Uterus (tissue), 4 donors: Measurements from ENCODE around the gene FAM240B. TPM values are rescaled to one million over a fixed set of nuclear protein-coding genes. Genes with fewer than 3 reads are reported as not detected.

Source experiments
- DNase-seq, 2 donors: peaks; one replicate each; pipeline ENCODE4 v3.0.0-alpha.2; 2019 to 2020
- H3K27ac ChIP-seq, 2 donors: fragments of 200-600 bp; sonication (generic); 1 replicate in 1 of 2; 2 replicates in 1 of 2; pipeline ENCODE4 v1.5.1; 2016 to 2018
- H3K27me3 ChIP-seq, 2 donors: fragments of 200-600 bp; sonication (generic); one replicate each; pipeline ENCODE4 v1.5.1; 2018 to 2019; ENCODE audit warnings: control low read depth in 1 of 2
- H3K36me3 ChIP-seq, 2 donors: fragments of 200-600 bp; sonication (generic); one replicate each; pipeline ENCODE4 v1.5.1; 2019; ENCODE audit warnings: control low read depth in 1 of 2
- H3K4me1 ChIP-seq, 2 donors: fragments of 200-600 bp; sonication (generic); one replicate each; pipeline ENCODE4 v1.5.1; 2018 to 2019; ENCODE audit warnings: control low read depth in 1 of 2
- H3K4me3 ChIP-seq, 2 donors: fragments of 200-600 bp; sonication (generic); 1 replicate in 1 of 2; 2 replicates in 1 of 2; pipeline ENCODE4 v1.5.1; 2018 to 2019; ENCODE audit warnings: mild to moderate bottlenecking in 1 of 2
- H3K9me3 ChIP-seq, 2 donors: fragments of 200-600 bp; sonication (generic); one replicate each; pipeline ENCODE4 v1.5.1; 2019; ENCODE audit warnings: control low read depth in 1 of 2
- POLR2A ChIP-seq, 2 donors: fragments of 450-650 bp; IDR thresholded peaks; one replicate each; pipeline ENCODE4 v1.6.1; 2016; ENCODE audit warnings: antibody characterized with exemption in 2 of 2, mild to moderate bottlenecking in 1 of 2, moderate library complexity in 1 of 2
- intact Hi-C: fragments of 100-400 bp; cut with DNase I; formaldehyde crosslinking; loops from one replicate; pipeline ENCODE4 v1.15.1; 2023; ENCODE audit warnings: low total_unique reads
- total RNA-seq, 4 donors: library from RNA; depleted of rRNA in 3 of 4; stranded (reverse); fragments of >200 nt in 3 of 4; gene quantifications; one replicate each; pipeline versions ENCODE4 v1.1.0 to v1.2.4, GENCODE V29; 2014 to 2023
- TF ChIP-seq, protein P1 (sequence below), 4 experiments: fragments of 200-600 bp in 2 of 4; fragments of 450-650 bp in 2 of 4; sonication (generic) in 2 of 4; IDR thresholded peaks; one replicate each; pipeline ENCODE4 v1.5.1; 2016 to 2019; ENCODE audit warnings: antibody characterized with exemption in 4 of 4, mild to moderate bottlenecking in 2 of 4, moderate library complexity in 1 of 4
- donor health status: DM: yes; HTN: yes; CAD: no.

FAM240B gene
- total RNA-seq, 4 donors from 2014 or later: not detected

DNA sequence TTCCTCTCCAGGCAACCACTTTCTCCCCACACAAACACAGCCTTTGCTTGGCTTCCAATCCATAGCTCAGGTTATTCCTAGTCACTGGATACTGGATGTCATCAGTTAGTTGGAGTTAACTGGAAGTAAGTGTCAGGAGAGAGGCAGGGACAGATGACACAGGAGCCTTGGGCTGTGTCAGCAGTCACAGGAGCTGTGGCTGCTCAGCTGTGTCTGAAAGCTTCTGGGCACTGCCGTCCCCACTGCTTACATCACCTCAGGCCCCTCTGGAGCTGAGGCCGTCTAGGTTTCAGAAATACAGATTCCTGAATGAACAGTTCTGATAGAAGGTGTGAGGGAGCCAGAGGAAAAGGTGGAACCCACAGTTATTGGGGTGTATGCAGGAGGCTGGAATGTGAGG, 17.3 kb upstream of the FAM240B start:
- H3K27ac ChIP-seq: no peak overlapping the region
- no peaks in the 10 kb centered on the region for H3K27me3 ChIP-seq
- no peaks in the 10 kb centered on the region for H3K4me1 ChIP-seq
- intact Hi-C loops: no loop called here
- H3K36me3 ChIP-seq: no peaks in the 10 kb centered on the region
- no peak overlapping the region for H3K4me3 ChIP-seq
- H3K9me3 ChIP-seq: no peaks in the 10 kb centered on the region
- DNase-seq: no peak
- TF ChIP-seq, protein P1, sequence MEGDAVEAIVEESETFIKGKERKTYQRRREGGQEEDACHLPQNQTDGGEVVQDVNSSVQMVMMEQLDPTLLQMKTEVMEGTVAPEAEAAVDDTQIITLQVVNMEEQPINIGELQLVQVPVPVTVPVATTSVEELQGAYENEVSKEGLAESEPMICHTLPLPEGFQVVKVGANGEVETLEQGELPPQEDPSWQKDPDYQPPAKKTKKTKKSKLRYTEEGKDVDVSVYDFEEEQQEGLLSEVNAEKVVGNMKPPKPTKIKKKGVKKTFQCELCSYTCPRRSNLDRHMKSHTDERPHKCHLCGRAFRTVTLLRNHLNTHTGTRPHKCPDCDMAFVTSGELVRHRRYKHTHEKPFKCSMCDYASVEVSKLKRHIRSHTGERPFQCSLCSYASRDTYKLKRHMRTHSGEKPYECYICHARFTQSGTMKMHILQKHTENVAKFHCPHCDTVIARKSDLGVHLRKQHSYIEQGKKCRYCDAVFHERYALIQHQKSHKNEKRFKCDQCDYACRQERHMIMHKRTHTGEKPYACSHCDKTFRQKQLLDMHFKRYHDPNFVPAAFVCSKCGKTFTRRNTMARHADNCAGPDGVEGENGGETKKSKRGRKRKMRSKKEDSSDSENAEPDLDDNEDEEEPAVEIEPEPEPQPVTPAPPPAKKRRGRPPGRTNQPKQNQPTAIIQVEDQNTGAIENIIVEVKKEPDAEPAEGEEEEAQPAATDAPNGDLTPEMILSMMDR (IDR thresholded peaks at IDR 0.05): no peak
- TF ChIP-seq POLR2A (IDR thresholded peaks at IDR 0.05): no peak

DNA sequence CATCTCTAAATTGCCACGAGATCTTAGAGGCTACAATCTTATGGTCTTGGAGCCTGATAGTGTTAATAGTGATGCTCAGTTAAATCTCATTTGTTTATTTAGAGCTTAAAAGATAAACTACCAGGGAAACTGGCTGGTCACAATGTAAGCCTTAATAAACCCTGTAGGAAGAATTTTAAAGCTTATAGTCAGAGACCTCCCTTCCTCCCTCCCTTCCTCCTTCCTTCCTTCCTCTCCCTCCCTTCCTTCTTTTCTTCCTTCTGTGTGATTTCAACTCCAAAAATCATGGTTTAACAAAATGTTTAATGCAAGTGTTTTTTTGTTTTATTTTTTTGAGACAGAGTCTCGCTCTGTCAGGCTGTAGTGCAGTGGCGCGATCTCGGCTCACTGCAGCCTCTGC, 14.9 kb upstream of the FAM240B start:
- intact Hi-C loops: no loop called here
- Histone ChIP-seq H3K9me3 (no peaks in the 10 kb centered on the region), H3K36me3 (no peaks in the 10 kb centered on the region), H3K27me3 (no peaks in the 10 kb centered on the region), H3K27ac (no peak overlapping the region), H3K4me3 (no peak overlapping the region), H3K4me1 (no peaks in the 10 kb centered on the region)
- no peak for TF ChIP-seq POLR2A (IDR thresholded peaks at IDR 0.05)
- TF ChIP-seq, protein P1 (IDR thresholded peaks at IDR 0.05): no peak
- DNase-seq: no peak

DNA sequence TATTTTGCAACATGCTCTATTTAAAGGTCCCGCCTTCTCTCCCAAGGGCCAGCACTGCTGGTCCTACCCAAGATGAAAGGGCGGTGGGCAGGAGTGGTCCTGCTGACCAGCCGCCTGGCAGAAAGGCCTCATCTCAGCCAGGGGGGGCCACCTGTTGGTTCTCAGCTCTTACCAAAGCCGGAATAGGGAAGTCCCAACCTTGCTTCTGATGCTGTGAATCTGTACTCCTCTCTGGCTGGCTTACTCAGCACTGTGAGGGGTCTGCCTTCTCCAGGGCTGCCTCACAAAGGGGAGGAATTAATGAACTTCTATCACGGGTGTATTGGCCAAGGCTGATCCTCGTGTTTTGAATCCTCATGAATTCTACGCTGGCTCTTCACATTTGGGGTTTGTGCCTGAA, 13.6 kb upstream of the FAM240B start:
- TF ChIP-seq POLR2A (IDR thresholded peaks at IDR 0.05): no peak
- TF ChIP-seq, protein P1 (IDR thresholded peaks at IDR 0.05): no peak
- H3K27me3 ChIP-seq: no peaks in the 10 kb centered on the region
- DNase-seq: no peak
- H3K4me3 ChIP-seq: no peak overlapping the region
- H3K36me3 ChIP-seq: no peaks in the 10 kb centered on the region
- H3K4me1 ChIP-seq: no peaks in the 10 kb centered on the region
- no peaks in the 10 kb centered on the region for H3K9me3 ChIP-seq
- intact Hi-C loops: no loop called here
- no peak overlapping the region for H3K27ac ChIP-seq

DNA sequence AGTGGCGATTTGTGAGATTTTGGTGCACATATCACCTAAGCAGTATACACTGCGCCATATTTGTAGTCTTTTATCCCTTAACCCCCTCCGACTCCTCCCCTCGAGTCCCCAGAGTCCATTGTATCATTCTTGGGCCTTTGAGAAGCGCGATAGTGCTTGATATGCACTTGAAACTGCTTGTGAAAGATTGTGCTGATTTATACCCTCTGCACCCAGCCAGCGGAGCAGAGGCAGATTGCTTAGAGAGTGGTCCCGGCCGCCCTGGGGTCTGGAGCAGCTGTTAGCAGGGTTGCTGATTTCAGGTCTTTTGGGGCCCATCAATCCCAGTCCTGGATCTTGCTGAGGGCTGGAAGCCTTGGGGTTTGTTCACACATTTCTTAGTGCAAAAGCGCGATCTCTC, 13.0 kb upstream of the FAM240B start:
- intact Hi-C loops: no loop called here
- no peak overlapping the region for H3K4me3 ChIP-seq

DNA sequence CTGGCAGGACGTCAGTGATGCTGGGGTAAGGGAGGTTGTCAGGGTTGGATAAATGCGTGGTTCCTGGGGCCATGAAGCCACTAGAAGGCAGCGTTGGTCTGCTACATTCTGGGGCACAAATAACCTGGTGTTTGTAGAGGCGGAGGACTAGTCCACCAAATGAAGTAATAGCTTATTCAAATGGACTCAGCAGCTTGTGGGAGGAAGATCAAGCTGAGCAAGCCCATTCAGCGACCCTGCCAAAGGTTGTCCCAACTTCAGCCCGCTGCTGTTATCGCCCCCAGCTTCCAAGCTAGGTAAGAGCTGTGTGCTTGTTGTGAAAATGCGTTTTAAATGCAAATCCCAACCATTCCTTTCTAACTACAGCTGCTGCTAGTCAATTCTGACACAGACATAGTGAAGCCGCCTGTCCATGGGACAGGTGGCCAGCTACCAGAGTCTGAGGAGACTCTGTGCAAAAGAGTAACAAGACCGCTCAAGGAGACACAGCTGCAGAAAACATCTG, 7.6 kb upstream of the FAM240B start:
- H3K36me3 ChIP-seq: no peaks in the 10 kb centered on the region
- H3K4me3 ChIP-seq: no peak overlapping the region
- intact Hi-C loops: no loop called here
- H3K27me3 ChIP-seq: no peaks in the 10 kb centered on the region
- DNase-seq: no peak
- no peaks in the 10 kb centered on the region for H3K9me3 ChIP-seq
- no peak overlapping the region for H3K27ac ChIP-seq
- H3K4me1 ChIP-seq: no peaks in the 10 kb centered on the region
- TF ChIP-seq, protein P1 (IDR thresholded peaks at IDR 0.05): no peak
- no peak for TF ChIP-seq POLR2A (IDR thresholded peaks at IDR 0.05)

More for the DNA sequence above, 13.0 kb upstream of the FAM240B start:
- Histone ChIP-seq H3K4me1 (no peaks in the 10 kb centered on the region), H3K27me3 (no peaks in the 10 kb centered on the region), H3K9me3 (no peaks in the 10 kb centered on the region), H3K27ac (no peak overlapping the region), H3K36me3 (no peaks in the 10 kb centered on the region)
- TF ChIP-seq POLR2A (IDR thresholded peaks at IDR 0.05): no peak
- TF ChIP-seq, protein P1 (IDR thresholded peaks at IDR 0.05): no peak
- DNase-seq: no peak
